Measurements from ENCODE around the gene MEN1.
"Not testable (repeated sequence)": the region's sequence is repeated elsewhere in the genome, so short reads cannot be mapped to it uniquely, and the experiment has no call there.

Gene MEN1

DNA sequence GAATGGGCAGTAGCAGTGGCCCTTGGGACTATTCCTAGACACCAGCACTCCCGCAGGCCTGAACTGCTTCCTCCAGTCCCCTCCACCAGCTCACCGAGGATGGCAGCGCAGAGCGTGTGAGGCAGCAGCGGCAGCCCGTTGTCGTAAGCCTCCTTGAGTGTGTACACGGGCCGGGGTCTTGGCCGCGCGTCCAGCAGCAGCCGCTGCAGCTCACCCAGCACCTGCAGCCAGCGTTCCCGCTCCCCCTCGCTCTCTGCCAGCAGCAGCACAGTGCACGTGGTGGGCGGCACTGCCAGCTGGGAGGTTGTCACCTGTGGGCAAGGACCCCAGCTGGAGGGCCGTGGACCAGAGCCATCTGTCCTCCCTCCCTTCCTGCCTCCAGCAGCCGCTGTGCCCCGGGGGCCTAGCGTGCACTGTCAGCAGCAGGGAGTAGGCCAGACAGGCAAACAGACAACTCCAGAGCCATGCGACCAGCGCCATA is 21.1 kb upstream of the MEN1 start:
- DNase-seq: no peak

DNA sequence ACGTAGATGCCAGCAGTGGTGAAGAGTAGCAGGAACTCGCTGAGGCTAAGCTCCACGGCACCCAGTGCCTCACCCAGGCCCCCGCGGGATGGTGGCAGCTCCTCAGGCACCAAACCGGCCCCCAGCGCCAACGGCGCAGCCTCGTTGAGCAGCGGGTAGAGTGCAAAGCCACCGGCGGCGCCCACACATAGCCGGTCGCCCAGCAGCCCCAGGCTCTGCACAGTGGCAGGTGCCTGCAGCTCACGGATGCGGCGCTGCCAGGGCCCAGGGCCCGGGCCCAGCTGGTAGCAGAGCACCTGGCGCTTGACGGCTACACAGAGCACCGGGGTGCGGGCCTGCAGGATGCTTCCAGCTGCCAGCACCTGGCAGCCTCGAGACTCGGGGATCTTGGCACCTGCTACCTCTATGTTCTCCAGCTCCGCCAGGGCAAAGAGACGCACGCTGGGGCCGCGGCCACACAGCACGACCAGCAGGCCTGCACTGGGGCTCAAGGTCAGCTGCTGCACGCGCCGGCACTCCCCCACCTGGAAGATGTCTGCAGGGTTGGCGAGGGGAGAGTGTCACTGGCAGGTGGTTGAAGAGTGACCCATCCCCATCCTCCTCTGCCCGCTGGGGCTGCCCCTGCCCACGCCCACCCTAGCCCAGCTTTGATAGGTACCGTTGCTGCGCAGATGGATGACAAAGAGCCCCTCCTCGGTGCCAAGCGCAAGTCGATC is 19.3 kb upstream of the MEN1 start:
- DNase-seq: no peak

DNA sequence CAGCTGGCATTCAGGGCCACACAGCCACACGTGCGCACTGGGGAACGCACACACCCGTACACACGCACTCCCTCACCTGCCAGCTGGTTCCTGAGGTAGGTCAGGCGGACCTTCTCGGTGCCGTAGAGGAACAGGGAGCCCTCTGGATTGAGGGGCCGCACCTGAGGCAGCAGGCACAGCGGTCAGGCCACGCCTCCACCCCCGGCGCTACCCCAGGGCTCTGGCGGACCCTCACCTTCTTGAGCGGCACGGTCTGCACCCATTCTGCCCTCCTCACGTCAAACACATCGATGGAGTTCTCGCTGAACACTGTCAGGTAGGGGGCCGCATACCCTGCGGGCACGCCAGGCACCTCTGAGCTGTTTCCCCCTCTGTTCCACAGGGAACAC is 17.1 kb upstream of the MEN1 start:
- no peak for DNase-seq

DNA sequence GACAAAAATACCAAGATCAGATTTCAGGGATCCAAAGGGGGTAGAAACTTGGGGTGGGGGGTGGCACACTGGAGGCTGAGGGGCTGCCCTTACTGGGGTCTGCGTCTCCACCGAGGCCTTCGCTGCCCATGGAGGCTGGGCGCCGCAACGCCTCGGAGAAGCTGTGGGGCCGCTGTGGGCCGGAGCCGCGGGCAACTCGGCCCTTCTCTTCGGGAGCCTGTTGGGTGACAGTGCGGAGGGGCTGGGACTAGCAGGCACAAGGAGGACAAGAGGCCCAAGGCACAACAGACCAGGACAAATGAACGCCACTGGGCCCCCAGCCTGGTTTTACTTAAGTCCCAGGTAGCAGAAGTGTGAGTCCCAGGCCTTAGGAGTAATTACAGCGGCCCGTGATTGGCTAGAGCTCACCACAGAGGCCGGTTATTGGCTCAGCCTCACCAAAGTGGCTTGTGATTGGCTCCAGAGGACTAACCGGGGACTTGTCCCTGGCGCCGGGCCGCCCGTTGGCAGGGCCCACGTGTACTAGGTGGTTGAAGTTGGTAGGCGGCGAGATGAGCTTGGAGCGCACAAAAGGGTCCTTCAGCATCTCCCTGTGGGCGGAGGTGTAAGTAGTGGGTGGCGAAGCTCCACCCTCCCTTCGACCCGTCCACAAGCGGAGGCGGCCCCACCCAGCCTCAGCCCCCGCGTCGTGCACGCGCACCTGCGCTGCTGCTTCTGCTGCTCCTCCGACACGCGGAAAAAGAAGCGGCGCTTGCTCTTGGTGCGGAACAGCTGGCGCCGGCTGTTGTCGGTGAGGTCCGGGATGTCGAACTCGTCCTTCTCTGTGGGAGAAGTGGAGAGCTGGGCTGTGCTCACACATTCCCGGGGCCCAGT is 16.5 kb upstream of the MEN1 start:
- no peak for DNase-seq

DNA sequence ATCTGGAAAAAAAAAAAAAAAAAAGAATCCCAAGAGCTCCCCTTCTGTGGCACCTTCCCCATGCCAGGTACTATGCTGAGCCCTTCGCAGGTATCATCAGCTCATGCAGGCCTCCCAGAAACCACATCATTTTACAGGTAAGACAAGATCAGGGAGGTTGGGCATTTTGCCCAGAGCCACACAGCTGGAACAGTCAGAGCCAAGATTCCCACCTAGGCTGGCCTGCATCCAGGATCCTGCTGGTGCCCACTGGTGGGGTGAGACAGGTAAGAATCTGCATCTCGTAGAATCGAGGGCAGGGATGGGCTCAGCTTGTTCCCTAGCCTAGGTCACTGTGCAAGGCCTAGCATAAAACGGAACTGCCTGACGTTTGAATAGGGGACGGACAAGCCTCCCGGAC is 15.7 kb upstream of the MEN1 start:
- no peak for DNase-seq

DNA sequence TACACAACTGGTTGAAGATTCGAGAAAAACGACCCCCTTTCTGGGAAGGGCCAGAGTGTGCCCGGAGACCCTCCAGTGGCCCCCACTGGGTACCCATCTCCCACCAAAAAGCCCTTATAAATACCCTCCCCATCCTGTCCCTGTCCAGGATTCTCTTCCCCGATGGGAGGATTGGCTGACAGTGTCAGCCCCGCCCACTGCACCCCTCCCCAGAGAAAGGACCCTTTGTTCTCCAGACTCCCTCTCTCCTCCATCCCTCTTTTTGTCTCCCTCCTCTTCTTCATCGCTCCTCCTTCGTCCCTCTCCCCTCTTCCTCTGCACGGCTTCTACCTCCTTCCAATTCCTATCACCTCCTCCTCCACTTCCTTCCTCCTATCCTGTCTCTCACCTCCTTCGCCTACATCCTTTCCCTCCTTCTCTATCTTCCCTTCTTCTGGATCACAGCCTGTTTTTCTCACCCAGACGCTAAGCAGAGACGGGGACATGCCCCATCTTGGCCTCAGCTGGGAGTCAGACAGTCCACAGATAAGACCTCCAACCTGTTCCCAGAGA is 13.3 kb upstream of the MEN1 start:
- DNase-seq: no peak

DNA sequence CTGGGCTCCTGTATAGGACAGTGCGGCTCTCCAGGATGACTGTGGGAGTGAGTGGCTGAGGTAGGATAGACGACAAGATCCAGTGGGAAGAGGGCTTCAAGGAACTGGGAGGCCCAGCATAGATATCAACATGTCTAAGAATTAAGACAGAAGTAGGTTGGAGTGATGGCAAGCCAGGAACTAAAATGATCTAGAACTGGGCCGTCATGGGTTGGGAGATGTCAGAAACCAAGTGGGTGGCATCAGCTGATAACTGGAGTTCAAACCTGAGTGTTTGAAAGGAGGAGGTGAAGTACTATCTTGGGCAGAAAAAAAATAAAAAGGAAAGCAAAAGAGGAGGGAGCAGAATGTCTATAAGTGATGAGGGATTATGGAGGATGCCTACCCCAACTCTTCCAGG is 7.1 kb upstream of the MEN1 start:
- DNase-seq: no peak

DNA sequence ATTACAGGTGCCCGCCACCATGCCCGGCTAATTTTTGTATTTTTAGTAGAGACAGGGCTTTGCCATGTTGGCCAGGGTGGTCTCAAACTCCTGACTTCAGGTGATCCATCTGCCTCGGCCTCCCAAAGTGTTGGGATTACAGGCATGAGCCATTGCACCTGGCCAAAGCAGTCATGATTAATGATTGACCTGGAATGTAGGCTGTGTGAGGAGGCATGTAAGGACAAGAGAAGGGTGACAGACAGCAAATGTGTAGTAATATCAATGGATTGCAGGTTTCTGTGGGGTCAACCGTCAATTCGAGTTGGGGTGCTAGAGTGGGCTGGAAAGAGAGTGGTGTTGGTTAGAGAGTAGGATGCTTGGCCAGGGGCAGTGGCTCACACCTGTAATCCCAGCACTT is 5.1 kb upstream of the MEN1 start:
- not testable (repeated sequence) for DNase-seq

DNA sequence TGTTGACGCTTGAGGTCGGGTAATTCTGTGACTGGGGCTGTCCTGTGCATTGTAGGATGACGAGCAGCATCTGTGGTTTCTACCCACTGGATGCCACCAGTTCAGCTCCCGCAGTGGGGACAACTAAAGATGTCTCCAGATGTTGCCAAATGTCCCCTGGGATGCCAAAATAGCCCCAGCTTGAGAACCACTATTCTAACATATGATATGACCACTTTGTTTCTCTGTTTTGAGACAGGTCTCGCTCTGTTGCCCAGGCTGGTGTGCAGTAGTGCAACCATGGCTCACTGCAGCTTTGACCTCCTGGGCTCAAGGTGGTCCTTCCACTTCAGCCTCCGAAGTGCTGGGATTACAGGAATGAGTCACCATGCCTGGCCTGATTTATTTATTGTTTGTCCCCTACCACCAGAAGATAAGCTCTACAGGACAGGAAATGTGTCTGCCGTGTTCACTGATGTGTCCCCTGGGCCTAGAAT is 4.4 kb upstream of the MEN1 start:
- DNase-seq: no peak

DNA sequence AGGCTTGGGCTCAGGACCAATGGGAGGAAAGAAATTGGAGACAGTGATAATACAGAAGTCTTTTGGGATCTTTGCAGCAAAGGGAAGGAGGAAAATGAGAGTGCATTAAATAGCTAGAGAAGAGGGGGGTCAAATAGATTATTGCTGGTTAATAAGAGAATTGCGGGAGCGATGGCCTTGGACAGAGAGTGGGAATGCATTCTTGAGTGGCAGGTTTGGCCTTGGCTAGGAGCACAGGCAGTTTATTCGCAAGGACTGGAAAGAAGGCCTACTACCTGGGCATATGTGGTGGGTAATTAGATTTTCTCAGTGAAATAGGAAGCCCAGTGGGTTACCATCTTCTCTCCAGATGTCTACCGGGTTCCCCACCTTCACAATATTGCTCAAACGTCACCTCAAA is 3.5 kb upstream of the MEN1 start:
- DNase-seq: no peak

DNA sequence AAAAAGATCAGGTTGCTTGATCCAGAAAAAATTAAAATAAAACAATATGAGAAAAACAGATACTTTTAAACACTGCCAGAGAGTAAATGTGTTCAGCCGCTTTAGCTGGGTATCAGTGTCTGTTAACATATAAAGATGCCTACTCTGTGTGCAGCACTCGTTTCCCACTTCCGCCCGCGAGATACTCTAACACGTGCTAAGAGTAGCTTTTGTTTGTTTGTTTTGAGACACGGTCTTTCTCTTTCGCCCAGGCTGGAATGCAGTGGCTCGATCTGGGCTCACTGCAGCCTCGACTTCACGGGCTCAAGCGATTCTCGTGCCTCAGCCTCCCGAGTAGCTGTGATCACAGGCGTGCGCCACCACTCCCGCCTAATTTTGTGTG is 531 bp upstream of the MEN1 start:
- DNase-seq: no peak

DNA sequence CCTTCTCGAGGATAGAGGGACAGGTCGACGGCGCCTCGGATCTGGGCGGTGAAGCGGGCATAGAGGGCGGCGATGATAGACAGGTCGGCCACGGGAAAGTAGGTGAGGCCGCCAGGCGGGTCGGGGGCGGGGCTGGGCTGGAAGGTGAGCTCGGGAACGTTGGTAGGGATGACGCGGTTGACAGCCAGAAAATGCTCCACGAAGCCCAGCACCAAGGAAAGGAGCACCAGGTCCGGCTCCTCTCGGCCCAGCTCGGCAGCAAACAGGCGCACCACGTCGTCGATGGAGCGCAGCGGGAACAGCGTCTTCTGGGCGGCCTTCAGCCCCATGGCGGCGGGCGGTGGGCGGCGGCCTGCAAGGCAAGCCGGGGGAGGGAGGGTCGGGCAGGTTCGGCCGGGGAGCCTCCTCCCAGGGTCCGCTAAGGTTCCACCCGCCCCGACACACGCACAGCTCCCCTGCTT is 540 bp downstream of the MEN1 start:
- DNase-seq: peak; percentile 21

DNA sequence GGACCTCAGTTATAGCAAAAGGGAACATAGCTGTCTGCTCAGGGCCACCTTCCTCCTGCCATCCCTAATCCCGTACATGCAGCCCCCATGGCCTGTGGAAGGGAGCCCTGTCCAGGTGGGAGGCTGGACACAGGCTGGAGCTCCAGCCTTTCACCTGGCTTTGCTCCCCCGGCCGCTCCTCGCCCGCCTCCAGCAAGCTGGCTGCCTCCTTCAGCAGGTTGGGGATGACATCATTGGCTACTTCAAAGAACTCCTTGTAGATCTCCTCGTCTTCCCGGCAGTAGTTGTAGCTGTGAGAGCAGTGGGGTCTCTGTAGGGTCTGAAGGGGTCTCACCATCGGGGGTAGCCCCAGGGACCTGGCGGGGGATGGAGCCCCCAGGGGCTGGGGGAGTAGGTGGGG is 4.9 kb downstream of the MEN1 start:
- no peak for DNase-seq

DNA sequence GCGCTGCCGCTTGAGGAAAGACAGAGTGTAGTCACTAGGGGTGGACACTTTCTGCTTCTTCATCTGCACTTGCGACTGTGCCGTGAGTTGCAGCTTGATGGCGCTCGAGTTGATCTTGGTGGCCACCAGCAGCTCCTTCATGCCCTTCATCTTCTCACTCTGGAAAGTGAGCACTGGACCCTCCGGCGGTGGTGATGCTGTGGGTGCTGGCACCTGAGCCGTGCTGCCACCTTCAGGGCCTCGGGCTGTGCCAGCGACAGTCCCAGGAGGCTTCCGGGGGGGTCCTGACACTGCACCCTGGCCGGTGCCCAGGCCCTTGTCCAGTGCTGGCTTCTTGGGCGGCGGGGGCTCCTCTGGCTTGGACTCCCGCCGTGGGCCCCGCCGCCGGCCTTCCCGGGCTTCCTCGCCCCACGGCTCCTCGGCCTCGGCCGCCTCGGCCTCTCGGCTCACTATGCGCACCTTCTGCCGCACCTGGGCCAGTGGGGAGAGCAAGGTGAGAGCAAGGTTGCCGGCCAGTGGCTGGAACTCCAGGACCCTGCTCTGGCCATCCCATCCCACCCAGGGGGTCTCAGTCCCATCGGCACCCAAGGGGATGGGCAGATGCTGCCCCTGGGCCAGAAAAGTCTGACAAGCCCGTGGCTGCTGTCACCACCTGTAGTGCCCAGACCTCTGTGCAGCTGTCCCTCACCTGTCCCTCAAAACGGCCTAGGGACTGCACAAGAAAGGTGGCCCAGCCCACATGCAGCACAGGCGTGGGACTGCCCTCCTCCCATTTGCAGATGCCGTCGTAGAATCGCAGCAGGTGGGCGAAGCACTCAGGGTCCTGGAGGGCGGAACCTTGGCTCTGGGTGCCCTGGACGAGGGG is 5.8 kb downstream of the MEN1 start:
- DNase-seq: no peak

DNA sequence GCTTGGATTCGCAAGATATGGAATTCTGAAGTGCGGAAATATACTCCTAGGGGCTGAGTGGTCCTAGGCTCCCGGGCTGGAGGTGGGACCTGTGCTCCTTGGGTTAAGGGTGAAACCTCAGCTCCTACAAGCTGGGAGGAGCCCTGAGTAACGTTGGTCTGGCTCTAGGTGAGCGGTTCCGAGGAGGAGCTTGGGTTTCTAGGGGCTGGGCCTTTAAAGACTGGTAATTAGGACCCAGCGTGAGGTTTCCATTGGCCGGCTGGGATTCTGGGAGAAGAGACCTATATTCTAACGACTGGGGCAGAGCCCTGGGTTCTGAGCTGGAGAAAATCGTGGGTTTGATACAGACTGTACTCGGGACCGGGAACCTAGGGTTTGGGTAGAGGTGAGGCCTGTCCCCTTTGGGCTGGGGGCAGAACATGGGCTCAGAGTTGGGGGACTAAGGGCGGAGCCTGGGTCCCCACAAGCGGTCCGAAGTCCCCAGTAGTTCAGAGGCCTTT is 6.5 kb downstream of the MEN1 start:
- no peak for DNase-seq

DNA sequence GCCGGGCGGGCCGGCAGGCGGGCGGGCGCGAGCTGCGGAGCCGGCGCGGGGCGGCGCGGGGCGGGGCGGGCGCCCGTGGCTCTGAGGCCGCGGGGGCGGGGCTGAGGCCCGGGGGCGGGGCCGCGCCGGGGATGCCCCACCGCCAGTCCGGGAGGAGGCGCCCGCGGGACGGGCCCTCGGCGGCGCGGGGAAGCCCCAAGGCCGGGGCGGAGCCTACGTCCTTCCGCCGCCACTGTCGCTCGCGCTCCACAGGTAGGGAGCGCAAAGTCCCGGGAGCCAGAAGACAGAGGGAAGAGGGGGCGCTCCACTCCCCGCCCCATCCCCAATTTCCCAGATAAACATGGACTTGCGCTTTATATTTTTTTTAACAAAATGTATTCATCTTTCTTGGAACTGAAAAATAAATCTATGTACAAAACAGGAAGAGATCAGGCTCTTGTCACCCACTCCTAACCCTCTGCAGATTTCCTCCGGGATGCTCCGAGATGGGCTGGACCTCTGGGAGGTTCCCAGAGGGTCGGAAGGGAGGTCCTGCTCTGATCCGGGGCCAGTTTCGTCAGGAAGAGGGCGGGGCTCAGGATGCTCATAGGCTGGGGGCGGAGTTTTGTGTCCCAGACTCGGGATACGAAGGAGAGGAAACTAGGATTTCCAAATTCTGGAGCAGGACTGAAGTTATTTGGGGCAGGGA is 7.0 kb downstream of the MEN1 start, which contains the start of gene MAP4K2:
Gene MAP4K2 (minus strand): TSS at position 57 of the 688 bp plus-strand sequence. CDS start 65 bp downstream, outside the sequence.
- DNase-seq: peak; percentile 61

DNA sequence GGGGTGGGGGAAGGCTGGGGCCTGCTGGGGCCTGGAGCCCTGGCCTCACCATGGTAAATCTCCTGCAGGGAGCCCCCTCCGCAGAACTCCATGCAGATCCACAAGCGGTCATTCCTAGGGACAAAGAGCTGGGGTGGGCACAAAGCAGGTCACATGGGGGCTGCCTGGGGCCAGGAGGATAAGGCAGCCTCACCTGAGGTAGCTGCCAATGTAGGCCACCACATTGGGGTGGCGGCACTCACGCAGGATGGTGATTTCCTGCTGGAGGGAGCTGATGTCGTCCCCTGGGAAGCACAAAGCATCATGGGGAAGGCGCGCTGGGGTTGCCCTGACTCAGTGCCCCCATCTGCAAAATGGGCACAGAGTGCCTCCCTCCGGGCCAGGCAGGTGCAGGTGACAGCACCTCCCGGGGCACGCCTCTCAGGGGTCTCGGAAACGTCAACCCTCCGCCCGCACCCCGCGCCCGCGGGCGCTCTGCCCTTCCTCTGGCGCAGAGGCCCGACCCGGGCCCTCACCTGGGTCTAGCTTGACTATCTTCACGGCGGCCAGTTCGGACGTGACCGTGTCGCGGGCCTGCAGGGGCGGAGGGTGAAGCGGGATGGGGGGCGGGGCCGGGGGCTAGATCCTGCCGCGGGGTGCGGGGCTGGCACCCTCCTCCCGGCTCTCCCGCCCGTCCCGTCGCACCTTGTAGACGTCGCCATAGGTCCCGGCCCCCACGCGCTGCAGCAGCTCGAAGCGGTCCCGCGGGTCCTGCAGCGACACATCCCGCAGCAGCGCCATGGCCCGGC is 7.8 kb downstream of the MEN1 start:
- no peak for DNase-seq

DNA sequence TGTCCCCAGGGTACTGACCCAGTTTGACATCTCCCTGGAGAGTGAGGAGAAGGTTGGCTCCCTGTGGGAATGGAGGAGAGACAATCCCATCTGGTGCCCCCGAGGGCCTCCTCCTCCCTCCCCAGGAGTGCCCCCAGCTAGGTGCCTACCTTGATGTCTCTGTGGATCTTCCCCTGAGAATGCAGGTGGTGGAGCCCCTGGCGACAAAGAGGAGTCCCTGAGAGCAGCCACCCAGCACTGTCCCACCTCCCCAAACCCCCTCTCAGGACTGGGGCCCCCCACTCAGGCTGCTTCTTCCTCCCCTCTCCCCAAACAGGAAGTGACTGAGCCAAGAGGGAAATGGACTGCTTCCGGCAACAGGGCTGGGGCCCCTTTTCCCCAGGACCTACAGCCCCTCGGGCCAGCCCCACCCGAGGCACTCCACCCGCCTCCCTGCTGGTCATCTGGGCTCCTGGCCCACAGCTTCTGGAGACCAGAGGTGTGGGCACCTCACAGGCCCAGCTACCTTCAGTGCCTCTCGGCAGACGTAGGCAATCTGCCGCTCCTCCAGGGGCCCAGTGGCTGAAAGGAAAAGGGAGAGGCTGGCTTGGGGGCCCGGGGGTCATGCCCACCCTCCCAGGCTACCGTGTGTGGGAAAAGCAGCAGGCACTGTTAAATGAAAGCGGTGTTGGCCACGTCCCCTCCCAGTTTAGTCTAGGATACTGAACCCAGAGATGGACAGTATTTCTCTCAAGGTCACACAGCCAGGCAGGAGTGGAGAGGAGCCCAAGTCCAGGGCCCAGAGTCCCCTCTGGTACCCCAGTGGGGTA is 8.6 kb downstream of the MEN1 start:
- DNase-seq: no peak

DNA sequence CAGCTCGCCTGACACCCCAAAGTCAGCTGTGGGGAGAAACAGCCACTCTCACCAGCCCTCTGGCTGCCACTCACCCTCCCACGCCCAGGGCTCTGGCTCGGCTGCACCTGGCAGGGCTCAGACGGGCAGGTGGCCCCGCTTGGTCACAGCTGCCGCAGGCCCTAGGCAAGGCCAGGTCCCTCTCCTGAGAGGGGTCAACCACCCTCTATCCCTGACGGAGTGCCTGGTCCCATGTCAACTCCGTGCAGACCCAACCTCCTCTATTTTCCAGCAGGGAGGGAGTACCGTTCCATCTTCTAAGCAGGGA is 9.2 kb downstream of the MEN1 start:
- no peak for DNase-seq

Measured in NCI-H748 treated with DMSO at 0.1 percent for 48 hours (cell line).